Activated CD8-positive, alpha-beta T cell treated with anti-CD3 and anti-CD28 coated beads for 36 hours (primary cell): ENCODE data around the gene GOLGA8O. TPM values are rescaled to one million over a fixed set of nuclear protein-coding genes. Genes with fewer than 3 reads are reported as not detected.
"Not testable (repeated sequence)": the region's sequence is repeated elsewhere in the genome, so short reads cannot be mapped to it uniquely, and the experiment has no call there.

Source experiments
- ATAC-seq: fragments of 200-7000 bp; cut with Tn5 transposase; one replicate; pipeline ENCODE4 v1.10.0; 2021; ENCODE audit warnings: mild to moderate bottlenecking, moderate library complexity
- CTCF ChIA-PET: fragments of 350-600 bp; sonication (Branson Sonifier 250); formaldehyde crosslinking; loops from one replicate; lab custom pipeline; 2021; ENCODE audit warnings: antibody characterized with exemption; lab: Charles Lee
- POLR2A ChIA-PET: fragments of 350-600 bp; sonication (Branson Sonifier 250); formaldehyde crosslinking; loops from one replicate; lab custom pipeline; 2021; ENCODE audit warnings: antibody characterized with exemption; lab: Charles Lee
- DNase-seq: peaks from one replicate; pipeline ENCODE4 v3.0.0-alpha.2; 2020
- H3K27ac Mint-ChIP-seq: one replicate; pipeline ENCODE4 v1.8.0; 2021; ENCODE audit warnings: mild to moderate bottlenecking, mixed read lengths
- H3K27me3 Mint-ChIP-seq: one replicate; pipeline ENCODE4 v1.8.0; 2021; ENCODE audit warnings: mixed read lengths
- H3K36me3 Mint-ChIP-seq: one replicate; pipeline ENCODE4 v1.8.0; 2021; ENCODE audit warnings: low read depth, mixed read lengths
- H3K4me1 Mint-ChIP-seq: one replicate; pipeline ENCODE4 v1.8.0; 2021; ENCODE audit warnings: low read depth, mixed read lengths
- H3K4me3 Mint-ChIP-seq: one replicate; pipeline ENCODE4 v1.8.0; 2021; ENCODE audit warnings: mild to moderate bottlenecking, moderate library complexity, mixed read lengths
- H3K9me3 Mint-ChIP-seq: one replicate; pipeline ENCODE4 v1.8.0; 2021; ENCODE audit warnings: mixed read lengths
- intact Hi-C: fragments of 100-400 bp; cut with micrococcal nuclease; formaldehyde crosslinking; loops from one replicate; pipeline ENCODE4 v1.10.0; 2022
- total RNA-seq, 2 experiments: library from RNA; stranded (reverse); gene quantifications; one replicate each; pipeline ENCODE4 v1.2.3, GENCODE V29; 2021

GOLGA8O gene, protein sequence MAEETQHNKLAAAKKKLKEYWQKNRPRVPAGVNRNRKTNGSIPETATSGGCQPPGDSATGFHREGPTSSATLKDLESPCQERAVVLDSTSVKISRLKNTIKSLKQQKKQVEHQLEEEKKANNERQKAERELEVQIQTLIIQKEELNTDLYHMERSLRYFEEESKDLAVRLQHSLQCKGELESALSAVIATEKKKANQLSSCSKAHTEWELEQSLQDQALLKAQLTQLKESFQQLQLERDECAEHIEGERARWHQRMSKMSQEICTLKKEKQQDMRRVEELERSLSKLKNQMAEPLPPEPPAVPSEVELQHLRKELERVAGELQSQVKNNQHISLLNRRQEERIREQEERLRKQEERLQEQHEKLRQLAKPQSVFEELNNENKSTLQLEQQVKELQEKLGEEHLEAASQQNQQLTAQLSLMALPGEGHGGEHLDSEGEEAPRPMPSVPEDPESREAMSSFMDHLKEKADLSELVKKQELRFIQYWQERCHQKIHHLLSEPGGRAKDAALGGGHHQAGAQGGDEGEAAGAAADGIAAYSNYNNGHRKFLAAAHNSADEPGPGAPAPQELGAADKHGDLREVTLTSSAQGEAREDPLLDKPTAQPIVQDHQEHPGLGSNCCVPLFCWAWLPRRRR
- 1 to 10 TPM; 1.1 to 1.7 TPM for total RNA-seq

- H3K4me1 Mint-ChIP-seq, H3K27ac Mint-ChIP-seq, ATAC-seq, H3K27me3 Mint-ChIP-seq, intact Hi-C loops, H3K36me3 Mint-ChIP-seq, CTCF ChIA-PET, H3K4me3 Mint-ChIP-seq, DNase-seq, POLR2A ChIA-PET, H3K9me3 Mint-ChIP-seq: not testable (repeated sequence)
Measured at GRCh38 chr15:32455534-32455933, at the start of gene GOLGA8O. Gene GOLGA8O, minus strand, starts transcription at chr15:32455634. Its CDS starts 98 bp downstream, at chr15:32455536.

DNA sequence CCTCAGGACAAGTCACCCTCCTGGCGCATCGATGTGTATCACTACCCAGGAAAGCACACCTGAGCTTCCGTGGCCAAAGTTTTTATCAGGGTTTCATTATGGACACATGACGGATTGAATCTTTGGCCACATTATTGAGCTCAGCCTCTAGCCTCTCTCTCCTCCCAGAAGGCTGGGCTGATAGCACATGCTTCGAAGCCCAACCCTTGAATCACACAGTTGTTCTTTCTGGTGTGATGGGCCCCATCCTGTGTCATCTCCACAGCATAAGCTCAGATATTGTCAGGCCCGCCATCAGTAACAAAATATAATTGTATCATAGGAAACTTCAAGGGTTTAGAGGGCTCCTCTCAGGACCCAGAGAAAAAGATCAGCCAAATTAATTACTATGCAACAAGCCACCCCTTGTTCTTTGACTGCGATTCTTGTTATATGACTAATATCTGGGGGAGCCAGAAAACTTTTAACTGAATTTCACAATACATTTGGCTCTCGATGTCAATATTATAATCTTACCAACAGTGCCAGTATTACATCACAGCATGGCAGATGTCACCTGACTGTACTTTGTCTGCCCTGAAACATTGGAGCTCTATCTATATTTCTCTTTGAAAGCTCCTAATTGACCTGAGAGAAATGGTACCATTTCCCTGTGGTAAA, 48.8 kb upstream of the GOLGA8O start:
- DNase-seq, CTCF ChIA-PET, POLR2A ChIA-PET, H3K4me1 Mint-ChIP-seq, intact Hi-C loops, H3K9me3 Mint-ChIP-seq, H3K36me3 Mint-ChIP-seq, ATAC-seq, H3K4me3 Mint-ChIP-seq, H3K27me3 Mint-ChIP-seq, H3K27ac Mint-ChIP-seq: not testable (repeated sequence)

- DNase-seq, CTCF ChIA-PET, H3K27me3 Mint-ChIP-seq, H3K4me1 Mint-ChIP-seq, POLR2A ChIA-PET, H3K36me3 Mint-ChIP-seq, H3K9me3 Mint-ChIP-seq, ATAC-seq, H3K4me3 Mint-ChIP-seq, H3K27ac Mint-ChIP-seq, intact Hi-C loops: not testable (repeated sequence)
Measured at GRCh38 chr15:32502946-32503345, 47.5 kb upstream of the GOLGA8O start.

- intact Hi-C loops, POLR2A ChIA-PET: not testable (repeated sequence)
Measured at GRCh38 chr15:32492768-32493167, 37.3 kb upstream of the GOLGA8O start.

GRCh38 chr15:32486474-32486873, 31.0 kb upstream of the GOLGA8O start:
- H3K4me1 Mint-ChIP-seq, CTCF ChIA-PET, H3K9me3 Mint-ChIP-seq, DNase-seq, ATAC-seq, POLR2A ChIA-PET, H3K27me3 Mint-ChIP-seq, intact Hi-C loops, H3K36me3 Mint-ChIP-seq, H3K4me3 Mint-ChIP-seq, H3K27ac Mint-ChIP-seq: not testable (repeated sequence)

More at GRCh38 chr15:32492768-32493167, 37.3 kb upstream of the GOLGA8O start:
- DNase-seq, H3K36me3 Mint-ChIP-seq, H3K27ac Mint-ChIP-seq, H3K9me3 Mint-ChIP-seq, CTCF ChIA-PET, ATAC-seq, H3K4me1 Mint-ChIP-seq, H3K27me3 Mint-ChIP-seq, H3K4me3 Mint-ChIP-seq: not testable (repeated sequence)

GRCh38 chr15:32483377-32483776, 27.9 kb upstream of the GOLGA8O start:
- H3K4me3 Mint-ChIP-seq, ATAC-seq, H3K27me3 Mint-ChIP-seq, H3K36me3 Mint-ChIP-seq, POLR2A ChIA-PET, CTCF ChIA-PET, H3K4me1 Mint-ChIP-seq, DNase-seq, H3K27ac Mint-ChIP-seq, intact Hi-C loops, H3K9me3 Mint-ChIP-seq: not testable (repeated sequence)

DNA sequence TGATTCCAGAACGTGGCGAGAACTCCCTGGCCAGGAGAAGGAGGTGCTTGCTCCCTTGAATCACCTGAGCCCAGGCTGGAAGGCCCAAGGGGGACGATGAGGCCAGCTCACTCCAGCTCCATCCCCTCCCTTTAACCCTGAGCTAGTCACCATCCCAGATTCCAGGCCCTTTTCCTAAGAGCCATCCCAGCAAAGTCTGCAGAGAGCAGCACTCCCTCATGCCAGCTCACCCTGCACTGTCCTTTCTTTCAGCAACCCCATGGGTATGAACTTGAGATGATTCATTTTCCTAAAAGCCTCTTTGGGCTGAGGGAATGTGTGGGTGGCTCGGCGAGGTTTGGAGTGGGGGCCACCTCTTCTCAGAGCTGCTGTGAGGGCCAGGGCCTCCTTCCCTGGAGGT, 26.2 kb upstream of the GOLGA8O start:
- H3K9me3 Mint-ChIP-seq, DNase-seq, H3K27me3 Mint-ChIP-seq, H3K4me3 Mint-ChIP-seq, H3K36me3 Mint-ChIP-seq, H3K4me1 Mint-ChIP-seq, intact Hi-C loops, ATAC-seq, POLR2A ChIA-PET, H3K27ac Mint-ChIP-seq, CTCF ChIA-PET: not testable (repeated sequence)

DNA sequence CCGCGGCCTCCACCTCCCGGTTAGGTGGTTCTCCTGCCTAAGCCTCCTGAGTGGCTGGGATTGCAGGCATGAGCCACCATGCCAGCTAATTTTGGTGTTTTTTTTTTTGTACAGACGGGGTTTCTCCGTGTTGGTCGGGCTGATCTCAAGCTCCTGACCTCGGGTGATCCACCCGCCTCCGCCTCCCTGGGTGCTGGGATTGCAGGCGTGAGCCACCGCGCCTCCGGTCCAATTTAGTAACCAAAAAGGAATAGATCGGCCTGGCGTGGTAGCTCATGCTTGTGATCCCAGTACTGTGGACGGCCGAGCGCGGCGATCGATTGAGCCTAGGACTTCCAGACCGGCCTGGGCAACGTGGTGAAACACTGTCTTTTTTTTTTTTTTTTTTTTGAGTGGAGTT, 12.6 kb upstream of the GOLGA8O start:
- intact Hi-C loops, ATAC-seq, H3K4me1 Mint-ChIP-seq, H3K4me3 Mint-ChIP-seq, CTCF ChIA-PET, POLR2A ChIA-PET, DNase-seq, H3K27ac Mint-ChIP-seq, H3K27me3 Mint-ChIP-seq, H3K9me3 Mint-ChIP-seq, H3K36me3 Mint-ChIP-seq: not testable (repeated sequence)
